ENCODE results near the gene SELPLG.

The SELPLG gene

GRCh38 chr12:108670066-108670631 lies 36.5 kb upstream of the SELPLG start:
- peaks cover 29% of the 10 kb centered on the region for H3F3A ChIP-seq (ENCODE audit: insufficient read depth, low read length)
- H2AFZ ChIP-seq (ENCODE audit: low read length): no peak overlapping the region
- no peaks in the 10 kb centered on the region for H3K9me2 ChIP-seq (replicated peaks; ENCODE audit: insufficient read depth, low read length)
- H3K27ac ChIP-seq (ENCODE audit: low read length): no peak overlapping the region
- TF ChIP-seq EZH2phosphoT487 (IDR thresholded peaks at IDR 0.05; ENCODE audit: low read length): no peak
- DNase-seq: no peak
- no peak overlapping the region for H3K4me2 ChIP-seq (ENCODE audit: low read depth, low read length)
- H3K4me3 ChIP-seq (ENCODE audit: low read length): no peak overlapping the region
- H3K9ac ChIP-seq (ENCODE audit: low read length): no peak overlapping the region
- no peaks in the 10 kb centered on the region for H3K9me3 ChIP-seq (replicated peaks; ENCODE audit: insufficient read depth, low read length)
- H4K20me1 ChIP-seq (ENCODE audit: insufficient read depth, low read length): no peaks in the 10 kb centered on the region
- no peaks in the 10 kb centered on the region for H3K27me3 ChIP-seq (replicated peaks; ENCODE audit: insufficient read depth, low read length)
- H3K4me1 ChIP-seq (ENCODE audit: low read length): peaks cover 35% of the 10 kb centered on the region
- peaks cover 95% of the 10 kb centered on the region for H3K79me2 ChIP-seq (ENCODE audit: low read length)
- no peaks in the 10 kb centered on the region for H3K36me3 ChIP-seq (replicated peaks; ENCODE audit: insufficient read depth, low read length)

- no peak overlapping the region for H3K4me2 ChIP-seq (ENCODE audit: low read depth, low read length)
- no peaks in the 10 kb centered on the region for H3K27me3 ChIP-seq (replicated peaks; ENCODE audit: insufficient read depth, low read length)
- no peak overlapping the region for H3K9ac ChIP-seq (ENCODE audit: low read length)
- H3K4me3 ChIP-seq (ENCODE audit: low read length): no peak overlapping the region
- peaks cover 45% of the 10 kb centered on the region for H3F3A ChIP-seq (ENCODE audit: insufficient read depth, low read length)
- H3K79me2 ChIP-seq (ENCODE audit: low read length): peaks cover 86% of the 10 kb centered on the region
- peaks cover 45% of the 10 kb centered on the region for H3K4me1 ChIP-seq (ENCODE audit: low read length)
- no peaks in the 10 kb centered on the region for H4K20me1 ChIP-seq (ENCODE audit: insufficient read depth, low read length)
- DNase-seq: no peak
- H3K9me3 ChIP-seq (replicated peaks; ENCODE audit: insufficient read depth, low read length): no peaks in the 10 kb centered on the region
- no peak for TF ChIP-seq EZH2phosphoT487 (IDR thresholded peaks at IDR 0.05; ENCODE audit: low read length)
- no peaks in the 10 kb centered on the region for H3K36me3 ChIP-seq (replicated peaks; ENCODE audit: insufficient read depth, low read length)
- no peak overlapping the region for H3K27ac ChIP-seq (ENCODE audit: low read length)
- no peaks in the 10 kb centered on the region for H3K9me2 ChIP-seq (replicated peaks; ENCODE audit: insufficient read depth, low read length)
- H2AFZ ChIP-seq (ENCODE audit: low read length): no peak overlapping the region
These were observed 34.8 kb upstream of the SELPLG start for GRCh38 chr12:108668542-108668941.

- Histone ChIP-seq H3K9me2 (replicated peaks; ENCODE audit: insufficient read depth, low read length) (no peaks in the 10 kb centered on the region), H3K27me3 (replicated peaks; ENCODE audit: insufficient read depth, low read length) (no peaks in the 10 kb centered on the region), H3K4me3 (ENCODE audit: low read length) (no peak overlapping the region), H2AFZ (ENCODE audit: low read length) (no peak overlapping the region), H3K27ac (ENCODE audit: low read length) (peak overlapping the region; percentile 79; the same call in 1 of the 2 replicates), H3K36me3 (replicated peaks; ENCODE audit: insufficient read depth, low read length) (no peaks in the 10 kb centered on the region), H4K20me1 (ENCODE audit: insufficient read depth, low read length) (no peaks in the 10 kb centered on the region), H3K79me2 (ENCODE audit: low read length) (peaks cover 86% of the 10 kb centered on the region), H3K4me1 (ENCODE audit: low read length) (peaks cover 49% of the 10 kb centered on the region), H3K9ac (ENCODE audit: low read length) (0 out of 2 replicates have a peak overlapping the region, but pooled peaks have one; percentile 23), H3K9me3 (replicated peaks; ENCODE audit: insufficient read depth, low read length) (no peaks in the 10 kb centered on the region), H3K4me2 (ENCODE audit: low read depth, low read length) (peak overlapping the region; percentile 27; the same call in 1 of the 2 replicates), H3F3A (ENCODE audit: insufficient read depth, low read length) (peaks cover 50% of the 10 kb centered on the region)
- no peak for DNase-seq
- TF ChIP-seq EZH2 (optimal IDR thresholded peaks at IDR 0.05; ENCODE audit: low read depth, low read length): no peak
- no peak for TF ChIP-seq CTCF (IDR thresholded peaks at IDR 0.05; ENCODE audit: low read length)
- TF ChIP-seq EZH2phosphoT487 (IDR thresholded peaks at IDR 0.05; ENCODE audit: low read length): no peak
These were observed 34.4 kb upstream of the SELPLG start for GRCh38 chr12:108668063-108668462.

- Histone ChIP-seq H3K4me1 (ENCODE audit: low read length) (peaks cover 52% of the 10 kb centered on the region), H3K9ac (ENCODE audit: low read length) (peak overlapping the region; percentile 42; the same call in 1 of the 2 replicates), H3K9me2 (replicated peaks; ENCODE audit: insufficient read depth, low read length) (no peaks in the 10 kb centered on the region), H3K27ac (ENCODE audit: low read length) (peak overlapping the region; percentile 79; the same call in 1 of the 2 replicates), H3K79me2 (ENCODE audit: low read length) (peaks cover 86% of the 10 kb centered on the region), H4K20me1 (ENCODE audit: insufficient read depth, low read length) (no peaks in the 10 kb centered on the region), H3K4me3 (ENCODE audit: low read length) (no peak overlapping the region), H3K9me3 (replicated peaks; ENCODE audit: insufficient read depth, low read length) (no peaks in the 10 kb centered on the region), H3K27me3 (replicated peaks; ENCODE audit: insufficient read depth, low read length) (no peaks in the 10 kb centered on the region), H3F3A (ENCODE audit: insufficient read depth, low read length) (peaks cover 50% of the 10 kb centered on the region), H3K4me2 (ENCODE audit: low read depth, low read length) (peak overlapping the region; percentile 63; the same call in 1 of the 2 replicates), H3K36me3 (replicated peaks; ENCODE audit: insufficient read depth, low read length) (no peaks in the 10 kb centered on the region), H2AFZ (ENCODE audit: low read length) (no peak overlapping the region)
- no peak for TF ChIP-seq CTCF (IDR thresholded peaks at IDR 0.05; ENCODE audit: low read length)
- TF ChIP-seq EZH2phosphoT487 (IDR thresholded peaks at IDR 0.05; ENCODE audit: low read length): no peak
- TF ChIP-seq EZH2 (optimal IDR thresholded peaks at IDR 0.05; ENCODE audit: low read depth, low read length): no peak
- DNase-seq: peak; percentile 33
These were observed 33.7 kb upstream of the SELPLG start for GRCh38 chr12:108667349-108667748.
